ENCODE data around the gene MSANTD2. TPM values are rescaled to one million over a fixed set of nuclear protein-coding genes. Genes with fewer than 3 reads are reported as not detected.

MSANTD2 gene
- total RNA-seq, 3 donors from 2014 or later = 7.2 to 13.6 (median 8.4) TPM

- ATAC-seq (no peak), DNase-seq (no peak)
- Histone ChIP-seq H3K4me1 (ENCODE audit: low read depth) (peaks cover 17% of the 10 kb centered on the region), H3K4me3 (no peak overlapping the region), H3K9me3 (no peaks in the 10 kb centered on the region), H3K36me3 (ENCODE audit: low read depth) (no peaks in the 10 kb centered on the region)
- intact Hi-C loops (cut with DNase I, micrococcal nuclease) = loop anchor here in 1 of 2 donors (5.0 kb wide), 1 partner anchor 171 kb away; no protein-coding TSS in a partner anchor
- TF ChIP-seq CTCF (IDR thresholded peaks at IDR 0.05) = no peak
These were observed 38.6 kb upstream of the MSANTD2 start for GRCh38 chr11:124838805-124839127.

DNA sequence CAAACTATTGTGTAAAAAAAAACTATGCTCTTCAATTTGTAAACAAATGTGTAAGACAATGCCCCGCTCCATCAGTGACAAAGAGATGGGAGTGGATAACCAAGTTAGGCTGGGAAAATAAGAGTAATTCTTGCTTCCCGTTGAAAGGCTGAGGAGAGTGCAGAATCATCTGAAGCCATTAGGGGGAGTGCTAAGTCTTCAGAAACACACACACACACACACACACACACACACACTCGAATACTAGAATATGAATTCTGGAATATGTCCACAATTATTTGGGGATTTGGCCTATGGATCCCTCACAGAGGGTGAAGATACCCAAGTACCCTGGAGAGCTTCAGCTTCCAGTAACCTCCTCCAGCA lies 37.3 kb upstream of the MSANTD2 start:
- H3K9me3 ChIP-seq = no peaks in the 10 kb centered on the region
- ATAC-seq (peak; percentile 70), DNase-seq (peak in 1 of 3 donors; percentile 46)
- H3K4me1 ChIP-seq (ENCODE audit: low read depth) = peaks cover 12% of the 10 kb centered on the region
- no peak for TF ChIP-seq CTCF (IDR thresholded peaks at IDR 0.05)
- intact Hi-C loops (cut with DNase I, micrococcal nuclease) = loop anchor here (2.0 to 5.0 kb wide), 2 partner anchors 165 to 170 kb away; partner anchors contain the start of genes SIAE (in 1 of the 2) and SPA17 (in 1 of the 2)
- H3K36me3 ChIP-seq (ENCODE audit: low read depth) = no peaks in the 10 kb centered on the region
- no peak overlapping the region for H3K4me3 ChIP-seq

DNA sequence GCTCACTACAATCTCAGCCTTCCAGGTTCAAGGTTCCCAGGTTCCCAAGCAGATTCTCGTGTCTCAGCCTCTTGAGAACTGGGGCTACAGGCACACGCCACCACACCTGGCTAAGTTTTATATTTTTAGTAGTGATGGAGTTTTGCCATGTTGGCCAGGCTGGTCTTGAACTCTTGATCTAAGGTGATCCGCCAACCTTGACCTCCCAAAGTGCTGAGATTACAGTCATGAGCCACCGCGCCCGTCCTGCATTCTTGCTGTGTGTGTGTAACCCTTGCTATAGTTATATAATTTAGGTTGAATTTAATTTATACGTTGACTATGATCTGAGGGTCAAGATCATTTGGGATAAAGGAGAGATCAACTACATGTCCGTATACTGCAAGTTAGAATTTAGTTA lies 35.7 kb upstream of the MSANTD2 start:
- H3K36me3 ChIP-seq (ENCODE audit: low read depth) = no peaks in the 10 kb centered on the region

DNA sequence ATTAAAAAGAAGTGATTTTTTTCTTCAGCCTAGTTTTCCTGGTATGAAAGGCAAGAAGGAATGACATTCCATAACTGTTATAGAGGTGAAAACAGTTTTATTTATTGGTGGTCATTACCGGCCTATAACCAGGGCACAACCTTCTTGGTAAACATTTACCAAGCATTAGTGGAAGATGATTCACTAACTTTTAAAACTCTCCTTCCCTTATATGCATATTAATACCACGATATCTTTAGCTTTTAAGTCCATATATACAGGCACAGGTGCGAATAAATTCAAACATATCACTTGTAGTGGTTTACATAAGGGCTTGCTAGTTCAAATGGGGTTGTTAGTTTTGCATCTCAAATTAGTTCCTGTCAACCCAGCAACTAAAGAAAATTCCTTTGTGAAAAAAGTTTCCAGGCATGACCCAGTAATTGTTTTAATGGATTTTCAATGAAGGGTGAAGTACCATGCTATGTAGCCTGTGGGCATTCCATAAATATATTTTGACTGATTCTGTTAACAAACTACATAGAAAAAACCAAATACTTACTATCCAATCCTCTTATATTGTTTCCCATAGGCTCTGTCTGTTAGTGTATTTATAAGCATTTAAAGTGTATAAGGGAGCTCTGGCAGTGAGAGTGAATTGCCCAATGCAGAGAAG lies 34.4 kb upstream of the MSANTD2 start:
- no peaks in the 10 kb centered on the region for H3K9me3 ChIP-seq
- DNase-seq = no peak
- H3K36me3 ChIP-seq (ENCODE audit: low read depth) = no peaks in the 10 kb centered on the region
- H3K4me3 ChIP-seq = no peak overlapping the region
- ATAC-seq = peak; percentile 48
- no peak for TF ChIP-seq CTCF (IDR thresholded peaks at IDR 0.05)
- H3K4me1 ChIP-seq (ENCODE audit: low read depth) = peaks cover 9% of the 10 kb centered on the region
- intact Hi-C loops (cut with DNase I, micrococcal nuclease) = loop anchor here in 1 of 2 donors (5.0 kb wide), 1 partner anchor 167 kb away; no protein-coding TSS in a partner anchor

More for the DNA sequence above, 35.7 kb upstream of the MSANTD2 start:
- H3K4me3 ChIP-seq = no peak overlapping the region
- intact Hi-C loops (cut with DNase I, micrococcal nuclease) = loop anchor here (2.0 to 5.0 kb wide), 2 partner anchors 163 to 169 kb away; partner anchors contain the start of genes SIAE (in 1 of the 2) and SPA17 (in 1 of the 2)
- ATAC-seq (no peak), DNase-seq (no peak)
- no peaks in the 10 kb centered on the region for H3K9me3 ChIP-seq
- H3K4me1 ChIP-seq (ENCODE audit: low read depth) = peaks cover 12% of the 10 kb centered on the region
- TF ChIP-seq CTCF (IDR thresholded peaks at IDR 0.05) = no peak

DNA sequence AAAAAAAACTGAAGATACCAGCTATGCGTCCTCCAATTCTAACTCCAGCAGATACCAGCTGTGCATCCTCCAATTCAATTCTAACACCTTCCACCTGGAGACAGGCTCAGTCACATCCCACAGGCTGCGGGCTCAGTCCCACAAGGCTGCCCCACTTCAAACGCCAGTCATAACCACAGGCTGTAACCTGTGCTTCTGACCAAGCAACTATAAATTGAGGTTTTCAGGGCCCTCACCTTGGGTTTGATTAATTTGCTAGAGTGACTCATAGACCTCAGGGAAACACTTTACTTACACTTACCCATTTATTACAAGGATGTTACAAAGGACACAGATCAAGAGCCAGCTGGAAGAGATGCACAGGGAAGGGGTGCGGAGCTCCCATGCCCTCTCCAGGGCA lies 32.4 kb upstream of the MSANTD2 start:
- intact Hi-C loops (cut with DNase I, micrococcal nuclease) = no loop called here
- DNase-seq = no peak
- H3K4me1 ChIP-seq (ENCODE audit: low read depth) = no peaks in the 10 kb centered on the region
- no peaks in the 10 kb centered on the region for H3K36me3 ChIP-seq (ENCODE audit: low read depth)
- H3K4me3 ChIP-seq = no peak overlapping the region
- ATAC-seq = peak; percentile 17
- H3K9me3 ChIP-seq = no peaks in the 10 kb centered on the region
- no peak for TF ChIP-seq CTCF (IDR thresholded peaks at IDR 0.05)
